ENCODE data around the gene SNX27. TPM values are rescaled to one million over a fixed set of nuclear protein-coding genes. Genes with fewer than 3 reads are reported as not detected.
A peak's percentile ranks its signal among the peaks of the same experiment; 100 is the strongest.

SNX27 gene
- 25.5 and 32.7 TPM in 2 replicates for total RNA-seq (2014; rRNA removed; shearing (Covaris generic))

DNA sequence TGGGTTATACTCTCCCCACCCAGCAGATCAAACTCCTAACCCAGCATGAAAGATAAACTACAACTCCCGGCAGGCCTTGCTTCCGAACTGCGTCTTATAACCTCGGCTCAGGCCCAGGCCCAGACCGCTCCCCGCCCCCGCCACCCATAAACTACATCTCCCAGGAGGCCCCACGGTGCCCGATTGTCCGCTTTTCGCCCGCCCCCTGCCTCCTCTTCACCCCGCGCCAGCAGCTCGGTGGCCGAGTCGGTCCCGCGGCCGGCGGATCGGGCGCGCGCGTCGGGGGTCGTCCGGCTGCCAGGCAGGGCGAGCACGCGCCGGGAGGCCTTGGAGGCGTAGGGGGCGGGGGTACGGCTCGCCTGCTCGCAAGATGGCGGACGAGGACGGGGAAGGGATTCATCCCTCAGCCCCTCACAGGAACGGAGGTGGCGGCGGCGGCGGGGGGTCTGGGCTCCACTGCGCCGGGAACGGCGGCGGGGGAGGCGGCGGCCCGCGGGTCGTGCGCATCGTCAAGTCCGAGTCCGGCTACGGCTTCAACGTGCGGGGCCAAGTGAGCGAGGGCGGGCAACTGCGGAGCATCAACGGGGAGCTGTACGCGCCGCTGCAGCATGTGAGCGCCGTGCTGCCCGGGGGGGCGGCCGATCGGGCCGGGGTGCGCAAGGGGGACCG is at the start of gene SNX27:
TSS of gene SNX27 (plus strand) at position 219 of the 669 bp plus-strand sequence. CDS start at position 371, 152 bp downstream.
- DNase-seq (ENCODE audit: low spot score): peak; percentile 97
- in situ Hi-C loops (cut with HindIII; ENCODE audit: low sequenced_read_pairs): no loop called here

GRCh38 chr1:151562661-151563060 is 49.2 kb upstream of the SNX27 start:
- in situ Hi-C loops (cut with HindIII; ENCODE audit: low sequenced_read_pairs): no loop called here
- no peak for DNase-seq (ENCODE audit: low spot score)

DNA sequence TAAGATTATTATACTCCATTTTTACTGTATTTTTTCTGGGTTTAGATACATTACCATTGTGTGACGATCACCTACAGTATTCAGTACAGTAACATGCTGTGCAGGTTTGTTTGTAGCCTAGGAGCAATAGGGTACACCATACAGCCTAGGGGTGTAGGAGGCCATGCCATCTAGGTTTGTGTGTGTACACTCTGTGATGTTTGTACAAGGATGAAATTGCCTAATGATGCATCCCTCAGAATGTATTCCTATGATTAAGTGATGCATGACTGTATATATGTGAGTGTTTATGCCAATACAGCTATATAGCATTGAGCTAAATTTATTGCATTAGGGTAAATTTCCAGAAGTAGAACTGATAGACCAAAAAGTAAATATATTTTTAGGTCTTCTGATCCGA is 48.5 kb upstream of the SNX27 start:
- no peak for DNase-seq (ENCODE audit: low spot score)
- in situ Hi-C loops (cut with HindIII; ENCODE audit: low sequenced_read_pairs): no loop called here

GRCh38 chr1:151565502-151566189 is 46.2 kb upstream of the SNX27 start:
- in situ Hi-C loops (cut with HindIII; ENCODE audit: low sequenced_read_pairs): no loop called here
- no peak for DNase-seq (ENCODE audit: low spot score)

- in situ Hi-C loops (cut with HindIII; ENCODE audit: low sequenced_read_pairs): no loop called here
- DNase-seq (ENCODE audit: low spot score): peak; percentile 38
Measured at GRCh38 chr1:151568626-151569088, 43.2 kb upstream of the SNX27 start.

DNA sequence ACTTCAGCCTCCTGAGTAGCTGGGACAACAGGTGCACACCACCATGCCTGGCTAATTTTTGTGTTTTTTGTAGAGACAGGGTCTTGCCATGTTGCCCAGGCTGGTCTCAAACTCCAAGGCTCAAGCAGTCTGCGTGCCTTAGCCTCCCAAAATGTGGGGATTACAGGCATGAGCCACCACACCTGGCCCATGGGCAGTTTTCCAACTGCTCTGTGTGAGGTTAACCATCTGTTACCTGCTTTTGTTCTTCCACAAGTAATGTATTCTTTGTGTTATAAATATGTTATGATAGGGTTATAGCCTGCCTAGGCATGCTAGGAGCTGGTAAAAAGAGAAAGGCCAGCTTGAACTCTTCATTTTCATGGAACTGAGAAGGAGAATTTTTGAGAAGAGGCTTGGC is 41.0 kb upstream of the SNX27 start:
- peak; percentile 75 for DNase-seq (ENCODE audit: low spot score)
- in situ Hi-C loops (cut with HindIII; ENCODE audit: low sequenced_read_pairs): no loop called here

GRCh38 chr1:151574575-151575529 is 37.0 kb upstream of the SNX27 start:
- no peak for DNase-seq (ENCODE audit: low spot score)
- in situ Hi-C loops (cut with HindIII; ENCODE audit: low sequenced_read_pairs): no loop called here

- in situ Hi-C loops (cut with HindIII; ENCODE audit: low sequenced_read_pairs): no loop called here
- DNase-seq (ENCODE audit: low spot score): no peak
Measured at GRCh38 chr1:151577173-151577572, 34.7 kb upstream of the SNX27 start.

DNA sequence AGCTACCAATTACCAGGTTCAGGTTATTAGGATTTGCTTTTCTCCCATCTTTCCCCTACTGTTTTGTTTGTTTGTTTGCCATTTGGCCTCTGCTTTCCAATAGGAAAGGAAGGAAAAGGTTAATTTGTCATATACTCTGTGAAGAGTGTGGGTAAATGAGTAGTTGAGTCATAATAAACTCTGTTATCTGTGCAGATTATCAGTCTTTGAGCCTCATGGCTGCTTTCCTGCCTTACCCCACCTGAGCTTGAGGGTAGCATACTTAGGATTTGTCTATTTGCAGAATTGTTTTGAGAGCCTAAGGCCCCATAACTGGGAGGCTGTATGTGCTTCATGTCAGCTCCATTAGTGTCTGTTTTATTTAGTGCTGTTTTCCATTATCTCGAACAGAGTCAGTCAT is 32.9 kb upstream of the SNX27 start:
- in situ Hi-C loops (cut with HindIII; ENCODE audit: low sequenced_read_pairs): no loop called here
- no peak for DNase-seq (ENCODE audit: low spot score)

GRCh38 chr1:151579436-151580225 is 32.2 kb upstream of the SNX27 start:
- in situ Hi-C loops (cut with HindIII; ENCODE audit: low sequenced_read_pairs): no loop called here
- no peak for DNase-seq (ENCODE audit: low spot score)

DNA sequence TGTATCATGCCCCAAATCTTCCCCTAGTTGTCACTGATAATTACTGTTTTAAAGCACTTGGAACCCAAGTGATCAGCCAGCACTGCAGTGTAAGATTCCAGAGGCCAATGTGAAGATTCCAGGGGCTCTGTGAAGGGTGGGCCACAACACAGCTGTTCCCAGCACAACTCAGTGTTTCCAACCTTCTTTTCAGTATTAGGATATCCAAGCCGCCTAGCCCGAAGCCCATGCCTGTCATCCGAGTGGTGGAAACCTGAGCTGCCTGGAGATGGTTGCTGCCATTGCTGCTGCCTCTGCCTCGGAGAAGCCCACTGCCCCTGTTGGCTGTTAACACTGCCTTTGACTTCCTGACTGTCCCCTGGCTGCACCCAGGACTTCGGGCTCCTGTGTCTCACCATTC is 30.4 kb upstream of the SNX27 start:
- DNase-seq (ENCODE audit: low spot score): no peak
- in situ Hi-C loops (cut with HindIII; ENCODE audit: low sequenced_read_pairs): no loop called here

DNA sequence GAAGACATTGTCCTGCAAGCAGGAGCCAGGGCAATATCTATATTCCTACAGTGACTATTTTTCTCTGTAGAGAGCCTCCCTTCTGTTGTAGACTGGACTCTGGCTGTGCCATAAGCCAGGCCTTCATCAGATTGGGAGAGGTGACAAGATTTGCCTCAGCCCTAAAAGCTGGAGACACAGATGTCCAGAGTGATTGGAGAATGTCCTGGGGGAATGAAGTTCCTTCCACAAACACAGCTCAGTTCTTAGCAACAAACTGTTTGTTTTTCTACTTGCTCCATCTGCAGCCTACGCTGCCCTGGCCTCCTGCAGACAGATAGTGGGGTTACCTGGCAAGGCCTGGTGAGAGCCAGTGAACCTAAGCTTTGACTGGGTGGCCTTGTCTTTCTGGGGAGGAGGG is 29.9 kb upstream of the SNX27 start:
- DNase-seq (ENCODE audit: low spot score): no peak
- in situ Hi-C loops (cut with HindIII; ENCODE audit: low sequenced_read_pairs): no loop called here

DNA sequence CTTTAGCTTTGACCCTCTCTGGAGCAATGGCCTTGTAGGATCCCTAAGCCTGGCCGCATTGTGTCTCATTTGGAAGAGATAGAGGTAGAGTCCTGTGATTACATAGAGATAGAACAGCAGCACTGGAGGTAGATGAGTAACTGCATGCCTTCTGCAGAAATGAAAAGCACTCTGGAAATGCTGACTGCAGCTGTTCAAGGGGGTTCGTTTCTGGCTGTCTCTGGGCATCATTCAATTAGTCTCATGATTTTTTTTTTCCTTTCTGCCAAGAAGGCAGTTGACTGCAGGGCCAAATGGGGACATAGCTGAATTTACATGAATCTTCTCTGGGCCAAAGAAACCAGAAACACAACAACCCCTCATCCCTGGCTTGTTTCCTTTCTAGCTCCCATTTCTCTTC is 28.1 kb upstream of the SNX27 start:
- in situ Hi-C loops (cut with HindIII; ENCODE audit: low sequenced_read_pairs): no loop called here
- DNase-seq (ENCODE audit: low spot score): no peak

- in situ Hi-C loops (cut with HindIII; ENCODE audit: low sequenced_read_pairs): no loop called here
- DNase-seq (ENCODE audit: low spot score): no peak
Measured at GRCh38 chr1:151584278-151584677, 27.6 kb upstream of the SNX27 start.

DNA sequence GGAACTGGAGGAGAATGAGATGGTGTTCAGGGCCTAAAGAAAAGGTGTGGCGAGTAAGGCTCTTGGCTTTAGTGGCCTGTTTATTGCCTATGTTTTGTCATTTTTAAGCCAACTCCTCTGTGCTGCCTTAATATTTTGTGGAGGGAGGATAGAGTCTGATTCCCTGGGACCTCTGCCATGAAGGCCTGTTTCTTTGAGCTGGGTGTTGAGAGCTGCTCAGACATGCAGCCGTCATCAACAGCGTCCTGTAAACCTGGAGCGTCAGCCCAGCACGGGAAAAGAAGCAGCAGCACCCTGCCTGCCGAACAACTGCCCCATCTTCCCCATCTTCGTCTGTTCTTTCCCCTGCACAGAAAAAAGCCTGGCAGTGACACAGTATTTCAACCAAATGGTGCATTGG is 27.1 kb upstream of the SNX27 start:
- DNase-seq (ENCODE audit: low spot score): no peak
- in situ Hi-C loops (cut with HindIII; ENCODE audit: low sequenced_read_pairs): no loop called here

GRCh38 chr1:151585622-151586021 is 26.2 kb upstream of the SNX27 start:
- in situ Hi-C loops (cut with HindIII; ENCODE audit: low sequenced_read_pairs): no loop called here
- DNase-seq (ENCODE audit: low spot score): no peak

- DNase-seq (ENCODE audit: low spot score): no peak
- in situ Hi-C loops (cut with HindIII; ENCODE audit: low sequenced_read_pairs): no loop called here
Measured at GRCh38 chr1:151590961-151591360, 20.9 kb upstream of the SNX27 start.

DNA sequence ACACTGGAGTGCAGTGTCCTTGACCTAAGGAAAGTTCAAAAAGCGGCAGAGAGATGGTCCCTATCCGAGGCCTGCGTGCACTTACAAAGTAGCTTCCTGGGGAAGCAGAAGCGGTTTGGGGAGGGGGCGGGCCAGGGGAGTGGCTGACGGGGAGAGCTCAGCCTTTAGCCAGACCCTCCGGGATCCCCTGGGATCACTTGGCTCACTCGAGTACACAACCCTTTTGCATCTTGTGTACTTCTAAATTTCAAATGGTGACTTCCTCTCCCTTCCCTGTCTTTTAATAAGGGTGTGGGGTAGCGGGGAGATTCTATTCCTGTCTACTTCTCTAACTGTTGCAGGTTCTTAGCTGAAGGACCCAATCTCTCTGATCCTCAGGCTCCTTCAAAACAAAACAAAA is 18.1 kb upstream of the SNX27 start:
- DNase-seq (ENCODE audit: low spot score): no peak

GRCh38 chr1:151594143-151594625 is 17.7 kb upstream of the SNX27 start:
- DNase-seq (ENCODE audit: low spot score): peak; percentile 84
- in situ Hi-C loops (cut with HindIII; ENCODE audit: low sequenced_read_pairs): no loop called here

More for the DNA sequence above, 18.1 kb upstream of the SNX27 start:
- in situ Hi-C loops (cut with HindIII; ENCODE audit: low sequenced_read_pairs): no loop called here
